Sciatic nerve (tissue), 2 donors: ENCODE results near the gene TMEM186. TPM values are rescaled to one million over a fixed set of nuclear protein-coding genes. Genes with fewer than 3 reads are reported as not detected.
A peak's percentile ranks its signal among the peaks of the same experiment; 100 is the strongest.
"Not testable (repeated sequence)": the region's sequence is repeated elsewhere in the genome, so short reads cannot be mapped to it uniquely, and the experiment has no call there.

Experiments used
- ATAC-seq: fragments of 200-7000 bp; cut with Tn5 transposase; one replicate; pipeline ENCODE4 v1.9.1; 2020; ENCODE audit warnings: mild to moderate bottlenecking, moderate library complexity
- DNase-seq: peaks from one replicate; pipeline ENCODE4 v3.0.0-alpha.2; 2020; ENCODE audit warnings: low spot score
- intact Hi-C: fragments of 100-400 bp; cut with DNase I; formaldehyde crosslinking; loops from one replicate; pipeline ENCODE4 v1.14.2; 2022
- total RNA-seq: library from RNA; stranded (reverse); fragmentation: NEBNext Ultra II Directional; extraction: Animal tissue kit (Norgen Biotek cat#: 25700); gene quantifications from one replicate; pipeline ENCODE4 v1.2.1, GENCODE V29; 2021
- donor health status: DM: no; HTN: no; CAD: no.
- donor health status: DM: no; HTN: no; CAD: no.

The TMEM186 gene
- 8.1 TPM for total RNA-seq

- intact Hi-C loops, result loop anchor here (10.0 kb wide), 1 partner anchor 77 kb away; no protein-coding TSS in a partner anchor
- DNase-seq, result peak; percentile 96
- ATAC-seq, result peak; percentile 99
These were observed at the start of gene TMEM186, which contains the start of gene PMM2 for GRCh38 chr16:8797364-8798173. TSS of gene TMEM186 (minus strand) at chr16:8797639. CDS start at chr16:8797614, 25 bp downstream. TSS of gene PMM2 (plus strand) at chr16:8797839. CDS start at chr16:8797883, 44 bp downstream.

DNA sequence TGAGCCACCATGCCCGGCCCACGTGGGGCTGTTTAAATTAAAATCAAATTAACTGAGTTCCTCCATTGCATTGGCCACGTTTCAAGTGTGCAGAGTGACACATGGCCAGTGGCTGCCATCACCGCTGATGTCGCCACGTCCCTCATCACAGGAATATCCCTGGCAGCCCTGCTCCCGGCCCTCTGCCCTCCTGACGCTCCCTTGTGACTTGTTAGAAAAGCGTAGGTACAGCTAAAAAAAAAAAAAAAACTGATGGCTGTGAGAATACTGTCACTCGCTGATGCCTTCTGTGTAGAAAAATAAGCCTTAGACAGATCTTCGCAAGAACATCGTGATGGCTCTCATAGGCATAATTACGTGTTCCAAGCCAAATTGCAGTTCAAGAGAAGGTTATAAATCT lies 49.7 kb upstream of the TMEM186 start:
- intact Hi-C loops, result no loop called here
- ATAC-seq (peak; percentile 7), DNase-seq (no peak)

- DNase-seq, result no peak
- intact Hi-C loops, result no loop called here
- ATAC-seq, result no peak
These were observed 49.0 kb upstream of the TMEM186 start for GRCh38 chr16:8846401-8846932.

DNA sequence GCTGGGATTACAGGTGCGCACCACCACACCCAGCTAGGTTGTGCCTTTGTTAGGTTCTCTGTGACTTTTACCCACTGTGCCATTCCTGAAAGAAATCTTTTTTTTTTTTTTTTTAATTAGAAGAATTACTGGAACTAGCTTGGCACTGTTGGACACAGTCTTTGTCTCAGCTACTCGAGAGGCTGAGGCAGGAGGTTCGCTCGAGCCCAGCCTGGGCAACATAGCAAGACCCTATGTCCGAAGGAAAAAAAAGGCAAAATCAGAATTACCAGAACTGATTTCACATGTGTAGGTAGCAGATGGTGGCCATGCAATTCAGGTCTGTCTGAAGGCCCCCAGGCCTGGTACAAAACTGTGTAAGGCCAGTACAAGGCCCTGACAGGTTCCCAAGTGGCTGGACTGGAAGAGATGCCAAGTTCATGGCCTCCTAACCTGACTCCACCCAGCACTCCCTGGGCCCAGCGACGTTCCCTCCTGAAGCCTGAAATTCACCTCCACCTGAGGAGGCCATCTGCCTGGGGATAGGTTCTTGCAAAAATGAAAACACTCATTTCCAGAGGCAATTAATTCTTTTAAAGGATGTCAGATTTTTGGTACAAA lies 48.4 kb upstream of the TMEM186 start:
- DNase-seq, result no peak
- intact Hi-C loops, result no loop called here
- ATAC-seq, result no peak

DNA sequence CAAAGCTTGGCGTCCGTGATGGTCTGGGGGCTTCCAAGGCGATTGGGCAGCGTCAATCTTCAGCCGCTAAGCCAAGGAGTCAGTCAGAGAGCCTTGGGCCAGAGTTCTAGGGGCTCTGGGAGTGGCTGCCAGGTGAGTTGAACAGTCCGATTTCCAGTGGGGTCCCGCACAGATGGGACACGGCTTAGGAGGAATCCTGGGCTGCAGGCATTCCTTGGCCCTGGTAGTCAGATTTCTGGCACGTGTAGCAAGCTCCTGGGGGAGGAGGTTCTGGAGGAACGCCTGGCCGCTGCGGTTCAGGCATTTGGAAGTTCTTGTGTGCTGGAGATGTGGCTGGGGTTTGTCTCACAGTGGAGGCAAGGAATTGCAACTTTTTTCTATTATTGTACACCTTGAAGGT lies 45.9 kb upstream of the TMEM186 start:
- intact Hi-C loops, ATAC-seq, DNase-seq: not testable (repeated sequence)

DNA sequence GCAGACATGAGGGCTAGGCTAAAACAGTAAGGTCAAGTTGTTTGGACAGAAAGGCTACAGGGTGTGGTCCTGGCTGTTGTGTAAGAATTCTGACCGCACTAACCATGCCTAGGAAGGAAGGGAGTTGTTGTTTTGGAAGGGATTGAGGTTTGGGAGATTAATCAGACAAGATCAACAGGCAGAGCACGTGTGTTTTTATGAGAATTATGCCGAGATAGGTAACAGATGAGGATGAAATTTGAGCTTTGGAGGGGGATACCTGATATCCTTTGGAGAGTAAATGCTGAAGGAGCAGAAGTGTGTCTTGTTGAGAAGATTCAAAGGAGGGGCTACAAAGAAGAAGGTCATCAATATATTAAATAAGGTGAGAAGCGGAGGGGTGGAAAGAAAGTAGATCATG lies 44.6 kb upstream of the TMEM186 start:
- intact Hi-C loops, ATAC-seq, DNase-seq: not testable (repeated sequence)

- ATAC-seq, intact Hi-C loops, DNase-seq: not testable (repeated sequence)
These were observed 40.2 kb upstream of the TMEM186 start for GRCh38 chr16:8837594-8837993.

DNA sequence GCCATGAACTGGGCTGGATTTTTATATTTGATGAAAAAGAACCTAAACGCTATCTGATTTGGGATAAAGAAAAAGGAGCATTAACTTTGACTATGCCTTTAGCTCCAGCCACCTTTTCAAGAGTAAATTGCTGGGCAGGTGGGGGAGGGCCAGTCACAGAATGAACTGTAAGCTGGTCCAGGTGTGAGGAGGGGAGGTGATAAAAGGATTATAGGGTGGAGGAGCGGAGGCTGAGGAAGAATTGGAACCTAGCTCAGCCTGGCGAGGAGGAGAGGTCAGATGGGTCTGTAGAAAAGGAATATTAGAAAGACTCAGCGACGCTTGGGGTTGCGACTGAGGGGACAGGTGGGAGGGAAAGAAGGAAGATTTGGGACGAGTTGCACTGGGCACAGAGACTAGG lies 39.4 kb upstream of the TMEM186 start:
- ATAC-seq, DNase-seq, intact Hi-C loops: not testable (repeated sequence)

GRCh38 chr16:8832717-8833105 lies 35.3 kb upstream of the TMEM186 start:
- DNase-seq (no peak), ATAC-seq (no peak)
- intact Hi-C loops, result no loop called here

- ATAC-seq, result no peak
- intact Hi-C loops, result no loop called here
- DNase-seq, result no peak
These were observed 34.7 kb upstream of the TMEM186 start for GRCh38 chr16:8831871-8832716.

DNA sequence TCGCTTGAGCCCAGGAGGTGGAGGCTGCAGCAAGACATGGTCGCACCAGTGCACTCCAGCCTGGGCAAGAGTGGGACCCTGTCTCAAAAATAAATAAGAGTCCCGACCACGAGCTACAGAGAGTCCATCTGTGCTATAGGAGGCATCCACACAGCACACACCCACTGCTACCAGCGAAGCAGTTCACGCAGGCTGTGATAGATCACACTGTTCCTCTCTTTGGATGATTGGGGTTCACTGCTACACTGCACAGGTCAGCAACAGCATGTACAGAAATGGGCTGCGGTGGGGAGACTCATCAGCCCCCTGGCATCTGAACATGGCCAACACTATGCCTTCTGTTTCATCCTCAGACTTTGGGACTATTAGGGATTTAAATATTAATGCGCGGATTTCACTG lies 34.0 kb upstream of the TMEM186 start:
- DNase-seq, result no peak
- intact Hi-C loops, result no loop called here
- ATAC-seq, result no peak

DNA sequence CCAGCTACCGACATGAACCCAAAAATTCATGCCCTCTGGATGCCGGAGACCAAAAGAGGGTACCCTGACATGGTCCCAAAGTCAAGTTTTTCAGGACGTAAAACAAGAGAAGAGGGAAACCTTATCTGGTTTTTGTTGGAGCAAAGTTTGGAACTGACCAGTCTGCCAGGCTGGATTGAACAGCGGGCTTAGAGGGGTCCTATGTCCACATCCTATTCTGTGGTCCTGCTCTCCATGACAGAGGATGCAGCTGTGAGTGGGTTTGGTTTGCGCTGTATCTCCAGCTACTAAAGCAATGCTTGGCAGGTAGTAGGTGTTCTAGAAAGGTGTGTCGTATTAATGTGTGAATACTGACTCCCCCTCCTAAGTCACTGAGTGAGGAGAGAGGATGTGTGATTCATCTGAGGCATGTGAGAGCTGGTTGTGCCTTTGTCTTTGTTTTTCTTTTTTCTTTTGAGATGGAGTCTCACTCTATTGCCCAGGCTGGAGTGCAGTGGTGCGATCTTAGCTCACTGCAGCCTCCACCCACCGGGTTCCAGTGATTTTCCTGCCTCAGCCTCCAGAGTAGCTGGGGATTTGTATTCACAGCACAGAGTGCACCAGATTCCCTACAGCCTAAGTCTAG lies 31.2 kb upstream of the TMEM186 start:
- ATAC-seq, result no peak

GRCh38 chr16:8826278-8826879 lies 28.9 kb upstream of the TMEM186 start:
- intact Hi-C loops, result no loop called here
- no peak for ATAC-seq

More for the DNA sequence above, 31.2 kb upstream of the TMEM186 start:
- DNase-seq, result no peak
- intact Hi-C loops, result no loop called here

GRCh38 chr16:8822403-8822802 lies 25.0 kb upstream of the TMEM186 start:
- ATAC-seq (no peak), DNase-seq (no peak)
- intact Hi-C loops, result no loop called here

More at GRCh38 chr16:8826278-8826879, 28.9 kb upstream of the TMEM186 start:
- no peak for DNase-seq

- ATAC-seq, result no peak
- intact Hi-C loops, result no loop called here
These were observed 22.1 kb upstream of the TMEM186 start for GRCh38 chr16:8819411-8820034.

DNA sequence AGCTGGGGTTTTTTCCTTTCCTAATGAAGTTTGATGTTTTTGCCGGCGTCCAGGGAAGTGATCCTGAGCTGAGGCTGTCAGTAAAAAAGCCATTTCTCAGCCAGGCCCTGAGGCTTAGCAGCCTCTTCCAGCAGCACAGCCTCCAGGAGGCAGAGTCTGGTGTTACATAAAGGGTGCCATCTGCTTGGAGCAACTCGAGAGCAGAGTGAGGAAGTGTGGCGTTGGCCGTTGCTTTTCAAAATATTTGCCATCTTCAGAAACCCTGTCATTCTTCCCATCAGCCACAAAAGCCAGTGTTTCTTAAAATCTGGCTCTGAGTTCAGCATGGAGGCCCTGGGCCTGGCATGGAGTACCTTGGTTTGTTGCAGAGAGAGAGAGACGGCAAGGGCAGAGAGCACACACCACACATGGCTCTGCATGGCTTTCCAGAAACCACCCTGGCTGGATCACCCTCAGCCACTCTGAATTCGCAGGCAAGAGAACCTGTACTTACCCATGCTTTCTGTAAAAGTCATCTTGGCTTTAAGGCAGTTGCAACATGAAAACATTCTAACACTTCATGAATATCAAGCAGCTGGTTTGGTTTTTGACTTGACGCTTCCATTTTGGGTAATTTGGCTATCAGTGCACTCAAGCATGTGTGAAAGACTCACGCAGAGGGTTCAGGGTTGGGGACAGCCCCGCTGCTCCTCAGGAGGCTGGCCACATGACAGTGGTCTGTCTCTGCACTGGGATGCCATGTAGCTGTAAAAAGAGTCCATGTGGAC lies 21.2 kb upstream of the TMEM186 start:
- no peak for ATAC-seq
- intact Hi-C loops, result no loop called here
- no peak for DNase-seq

More at GRCh38 chr16:8819411-8820034, 22.1 kb upstream of the TMEM186 start:
- DNase-seq, result no peak
